ENCODE data around the gene SLAMF9.

- TF ChIP-seq ZNF274 (IDR thresholded peaks at IDR 0.05; ENCODE audit: low read depth, low read length) (no peak), YY1 (IDR thresholded peaks at IDR 0.05; ENCODE audit: insufficient read depth, insufficient read length) (no peak), SUZ12 (IDR thresholded peaks at IDR 0.05; ENCODE audit: extremely low read depth, insufficient read depth, insufficient read length) (no peak)
Observed at GRCh38 chr1:159951551-159951950, 2.5 kb downstream of the SLAMF9 start.
